Endothelial cell of umbilical vein (primary cell): ENCODE data around the gene SOX2. TPM values are rescaled to one million over a fixed set of nuclear protein-coding genes. Genes with fewer than 3 reads are reported as not detected.

Source experiments
- BruUV-seq: library from RNA; stranded (reverse); fragments of 400-500 nt; replicated peaks from 2 replicates; lab custom pipeline; 2021; lab: Mats Ljungman, UMichigan
- CTCF ChIA-PET: fragments of 300-600, 350-600 bp; sonication (Branson Sonifier 250); formaldehyde crosslinking; loops from one replicate; lab custom pipeline; 2021; ENCODE audit warnings: antibody characterized with exemption, inconsistent platforms; lab: Charles Lee
- POLR2A ChIA-PET: fragments of 300-600, 350-600 bp; sonication (Branson Sonifier 250); formaldehyde crosslinking; loops from one replicate; lab custom pipeline; 2021; ENCODE audit warnings: antibody characterized with exemption, inconsistent platforms; lab: Charles Lee
- DNase-seq: peaks from one replicate; pipeline ENCODE4 v3.0.0-alpha.2; 2011; ENCODE audit warnings: low read depth, low spot score
- FAIRE-seq: peaks from 2 replicates; lab custom pipeline; 2011; peaks lifted over from hg19 to GRCh38; lab: Jason Lieb, UNC
- H2AFZ ChIP-seq: 2 replicates; pipeline ENCODE4 v1.6.0; 2012; ENCODE audit warnings: low read depth, low read length, control low read depth, inconsistent platforms
- H3K27ac ChIP-seq: 2 replicates; pipeline ENCODE4 v1.5.1; 2011; ENCODE audit warnings: low read depth, mild to moderate bottlenecking, control low read depth, low read length, moderate library complexity; ENCODE audit not compliant: insufficient read depth
- H3K27me3 ChIP-seq, 2 experiments: 2 replicates each; pipeline versions ENCODE4 v1.6.0 to v1.6.1; 2011; ENCODE audit warnings: low read length in 2 of 2, mixed read lengths in 1 of 2; ENCODE audit not compliant: control insufficient read depth in 2 of 2, insufficient read depth in 2 of 2
- H3K36me3 ChIP-seq, 2 experiments: 2 replicates in 1 of 2; 3 replicates in 1 of 2; pipeline ENCODE4 v1.5.1; 2011; ENCODE audit warnings: low read length in 2 of 2, mild to moderate bottlenecking in 1 of 2, moderate library complexity in 1 of 2; ENCODE audit not compliant: control insufficient read depth in 2 of 2, insufficient read depth in 2 of 2; ENCODE audit errors: extremely low read depth in 1 of 2
- H3K4me1 ChIP-seq: 3 replicates; pipeline ENCODE4 v1.5.1; 2011; ENCODE audit warnings: mild to moderate bottlenecking, low read length; ENCODE audit not compliant: control insufficient read depth, insufficient read depth; ENCODE audit errors: extremely low read depth
- H3K4me2 ChIP-seq: 2 replicates; pipeline ENCODE4 v1.6.1; 2011; ENCODE audit warnings: low read length, control low read depth, mixed read lengths; ENCODE audit not compliant: insufficient read depth
- H3K4me3 ChIP-seq, 3 experiments: fragments of 200-600 bp in 1 of 3; sonication (generic), shearing (Covaris generic) in 1 of 3; replicated peaks in 1 of 3; 2 replicates each; pipeline ENCODE4 v1.5.1; 2011 to 2016; ENCODE audit warnings: control low read depth in 3 of 3, low read length in 3 of 3, mild to moderate bottlenecking in 2 of 3, inconsistent platforms in 1 of 3, low read depth in 1 of 3, moderate library complexity in 1 of 3; ENCODE audit not compliant: insufficient read depth in 1 of 3
- H3K79me2 ChIP-seq: 2 replicates; pipeline ENCODE4 v1.6.0; 2012; ENCODE audit warnings: low read length, inconsistent platforms; ENCODE audit not compliant: control insufficient read depth, insufficient read depth
- H3K9ac ChIP-seq: replicated peaks from 2 replicates; pipeline ENCODE3; 2011; ENCODE audit warnings: low read length, control low read depth; ENCODE audit not compliant: insufficient read depth; ENCODE audit errors: extremely low read depth
- H3K9me1 ChIP-seq: replicated peaks from 3 replicates; pipeline ENCODE4 v1.6.0; 2011; ENCODE audit warnings: mild to moderate bottlenecking, low read length; ENCODE audit not compliant: control insufficient read depth, insufficient read depth; ENCODE audit errors: extremely low read depth
- H3K9me3 ChIP-seq: replicated peaks from 2 replicates; pipeline ENCODE4 v1.5.1; 2012; ENCODE audit warnings: low read length, inconsistent platforms; ENCODE audit not compliant: control insufficient read depth, insufficient read depth
- H4K20me1 ChIP-seq: replicated peaks from 2 replicates; pipeline ENCODE3; 2011; ENCODE audit warnings: mild to moderate bottlenecking, low read length; ENCODE audit not compliant: control insufficient read depth, insufficient read depth; ENCODE audit errors: extremely low read depth
- EZH2 ChIP-seq: IDR thresholded peaks from 2 replicates; pipeline ENCODE4 v1.6.1; 2012; ENCODE audit warnings: borderline replicate concordance, low read depth, mild to moderate bottlenecking, moderate library complexity, low read length, inconsistent platforms; ENCODE audit not compliant: severe bottlenecking
- FOS ChIP-seq: IDR thresholded peaks from 2 replicates; pipeline ENCODE4 v1.6.1; 2011; ENCODE audit warnings: mild to moderate bottlenecking, low read length, moderate library complexity, borderline replicate concordance; ENCODE audit not compliant: insufficient read depth
- GATA2 ChIP-seq: IDR thresholded peaks from 2 replicates; pipeline ENCODE4 v1.7.0; 2011; ENCODE audit warnings: low read depth, mild to moderate bottlenecking, moderate library complexity, mixed read lengths, low read length; ENCODE audit not compliant: insufficient read length, insufficient read depth
- JUN ChIP-seq: IDR thresholded peaks from 2 replicates; pipeline ENCODE4 v1.6.1; 2011; ENCODE audit warnings: borderline replicate concordance, low read depth; ENCODE audit not compliant: insufficient read length, insufficient read depth
- MYC ChIP-seq: IDR thresholded peaks from one replicate; pipeline ENCODE4 v1.6.1; 2011; ENCODE audit warnings: mild to moderate bottlenecking, low read depth, low read length
- POLR2A ChIP-seq: IDR thresholded peaks from 2 replicates; pipeline ENCODE4 v1.6.1; 2012; ENCODE audit warnings: low read depth, mild to moderate bottlenecking, control low read depth, low read length
- POLR2AphosphoS5 ChIP-seq: IDR thresholded peaks from 2 replicates; pipeline ENCODE4 v1.6.1; 2012; ENCODE audit warnings: low read depth, mild to moderate bottlenecking, control low read depth, low read length, moderate library complexity; ENCODE audit not compliant: insufficient read depth
- dilution Hi-C: fragments of 300-500 bp; cut with MboI; formaldehyde crosslinking; loops from one replicate; pipeline ENCODE4 v1.15.0; 2019; ENCODE audit warnings: low sequenced_read_pairs; ENCODE audit not compliant: extremely low pct_ligation_motif_present
- intact Hi-C: fragments of 100-400 bp; cut with micrococcal nuclease; formaldehyde crosslinking; loops from one replicate; pipeline ENCODE4 v1.10.0; 2022
- polyA plus RNA-seq, 4 experiments: library from polyadenylated mRNA; depleted of rRNA in 3 of 4; stranded (reverse) in 3 of 4; unstranded in 1 of 4; fragments of >200 nt; gene quantifications; 2 replicates each; pipeline versions ENCODE4 v1.2.1 to v1.2.3, GENCODE V29; 2011 to 2012; ENCODE audit warnings: missing spikeins in 1 of 4
- total RNA-seq: library from RNA; stranded (reverse); gene quantifications from 2 replicates; pipeline ENCODE4 v1.2.3, GENCODE V29; 2021
- TF ChIP-seq, protein P1 (sequence below), 2 donors: IDR thresholded peaks; 1 replicate in 1 of 2; 2 replicates in 1 of 2; pipeline ENCODE4 v1.5.1; 2011; ENCODE audit warnings: low read length in 2 of 2, mild to moderate bottlenecking in 2 of 2, moderate library complexity in 2 of 2, control low read depth in 1 of 2, inconsistent platforms in 1 of 2, low read depth in 1 of 2; ENCODE audit not compliant: insufficient read depth in 1 of 2; ENCODE audit errors: extremely low read depth in 1 of 2
- TF ChIP-seq, protein P2 (sequence below): IDR thresholded peaks from 2 replicates; pipeline ENCODE4 v1.6.1; 2011; ENCODE audit not compliant: insufficient read depth, insufficient read length

SOX2 gene
- total and polyA plus RNA-seq, 2 donors (not counting 3 experiments of a cell fraction or from before 2014, with no cell fraction given): 0.13 to 0.23 TPM

DNA sequence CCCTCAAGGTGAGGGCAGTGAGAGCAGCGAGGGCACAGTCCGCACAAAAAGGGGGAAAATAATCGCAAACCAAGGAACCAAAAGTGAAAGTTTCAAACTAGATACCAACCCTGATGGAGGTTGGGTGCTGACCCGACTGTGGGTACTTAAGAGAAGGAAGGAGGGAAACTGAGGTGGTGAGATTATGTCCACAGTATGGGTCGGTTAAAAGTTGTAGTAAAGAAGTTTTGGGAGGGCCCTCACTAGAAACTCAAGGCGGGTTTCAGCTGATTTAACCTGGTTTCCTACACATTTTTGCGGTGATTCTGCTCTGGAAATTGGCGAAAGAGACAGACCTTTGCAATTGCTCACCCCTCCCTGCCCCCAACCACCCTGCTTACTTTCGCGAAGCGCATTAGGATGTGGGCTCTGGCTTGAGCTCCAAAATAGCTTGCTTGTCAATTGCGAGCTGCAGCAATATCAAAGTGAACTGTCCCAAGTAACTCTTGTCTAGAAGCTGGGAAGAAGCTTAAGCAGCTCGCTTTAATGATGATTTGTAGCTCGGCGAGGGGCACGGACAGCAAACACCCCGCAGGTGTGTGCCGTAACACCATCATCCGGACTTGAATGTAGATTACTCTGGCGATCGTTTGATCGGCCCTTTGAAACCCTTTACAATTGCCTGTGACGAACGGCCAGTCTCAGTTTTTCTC lies 15.8 kb downstream of the SOX2 start:
- H3K36me3 ChIP-seq: no peaks in the 10 kb centered on the region
- H3K4me2 ChIP-seq: no peak overlapping the region
- POLR2A ChIA-PET: no interaction called here
- CTCF ChIA-PET: interaction anchor here (0.5 kb wide), 1 partner anchor 860 kb away, joined by 3 read pairs; no protein-coding TSS in a partner anchor
- no peaks in the 10 kb centered on the region for H3K4me1 ChIP-seq
- H3K79me2 ChIP-seq: no peaks in the 10 kb centered on the region
- no peak overlapping the region for H3K9ac ChIP-seq
- H3K4me3 ChIP-seq: no peak overlapping the region
- BruUV-seq: no TSS peak
- H3K9me3 ChIP-seq: no peaks in the 10 kb centered on the region
- FAIRE-seq: no peak
- DNase-seq: no peak
- H3K27ac ChIP-seq: no peak overlapping the region
- no peaks in the 10 kb centered on the region for H4K20me1 ChIP-seq
- no peak for TF ChIP-seq GATA2
- TF ChIP-seq JUN: no peak
- TF ChIP-seq, protein P1, sequence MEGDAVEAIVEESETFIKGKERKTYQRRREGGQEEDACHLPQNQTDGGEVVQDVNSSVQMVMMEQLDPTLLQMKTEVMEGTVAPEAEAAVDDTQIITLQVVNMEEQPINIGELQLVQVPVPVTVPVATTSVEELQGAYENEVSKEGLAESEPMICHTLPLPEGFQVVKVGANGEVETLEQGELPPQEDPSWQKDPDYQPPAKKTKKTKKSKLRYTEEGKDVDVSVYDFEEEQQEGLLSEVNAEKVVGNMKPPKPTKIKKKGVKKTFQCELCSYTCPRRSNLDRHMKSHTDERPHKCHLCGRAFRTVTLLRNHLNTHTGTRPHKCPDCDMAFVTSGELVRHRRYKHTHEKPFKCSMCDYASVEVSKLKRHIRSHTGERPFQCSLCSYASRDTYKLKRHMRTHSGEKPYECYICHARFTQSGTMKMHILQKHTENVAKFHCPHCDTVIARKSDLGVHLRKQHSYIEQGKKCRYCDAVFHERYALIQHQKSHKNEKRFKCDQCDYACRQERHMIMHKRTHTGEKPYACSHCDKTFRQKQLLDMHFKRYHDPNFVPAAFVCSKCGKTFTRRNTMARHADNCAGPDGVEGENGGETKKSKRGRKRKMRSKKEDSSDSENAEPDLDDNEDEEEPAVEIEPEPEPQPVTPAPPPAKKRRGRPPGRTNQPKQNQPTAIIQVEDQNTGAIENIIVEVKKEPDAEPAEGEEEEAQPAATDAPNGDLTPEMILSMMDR (IDR thresholded peaks at IDR 0.05; ENCODE audit: extremely low read depth in 1 of 2, insufficient read depth in 1 of 2, low read depth in 1 of 2, low read length in 2 of 2): no peak
- no peak for TF ChIP-seq POLR2AphosphoS5
- no peak for TF ChIP-seq MYC
- TF ChIP-seq EZH2: no peak
- TF ChIP-seq POLR2A: no peak
- TF ChIP-seq FOS: no peak
- TF ChIP-seq, protein P2, sequence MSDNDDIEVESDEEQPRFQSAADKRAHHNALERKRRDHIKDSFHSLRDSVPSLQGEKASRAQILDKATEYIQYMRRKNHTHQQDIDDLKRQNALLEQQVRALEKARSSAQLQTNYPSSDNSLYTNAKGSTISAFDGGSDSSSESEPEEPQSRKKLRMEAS: no peak
- intact Hi-C loops: no loop called here
- H2AFZ ChIP-seq: no peak overlapping the region
- no peaks in the 10 kb centered on the region for H3K9me1 ChIP-seq
- dilution Hi-C loops: no loop called here
- H3K27me3 ChIP-seq: peaks cover 20 to 21% of the 10 kb centered on the region in 2 experiments
